ENCODE measurements around the gene CEBPA.

Gene CEBPA

GRCh38 chr19:33269016-33269415, 33.3 kb downstream of the CEBPA start:
- no peak overlapping the region for H3K4me3 ChIP-seq (ENCODE audit: low read depth, low read length)
- TF ChIP-seq CTCF (conservative IDR thresholded peaks at IDR 0.05; ENCODE audit: low read depth, low read length): no peak
- DNase-seq (ENCODE audit: low read depth): no peak

DNA sequence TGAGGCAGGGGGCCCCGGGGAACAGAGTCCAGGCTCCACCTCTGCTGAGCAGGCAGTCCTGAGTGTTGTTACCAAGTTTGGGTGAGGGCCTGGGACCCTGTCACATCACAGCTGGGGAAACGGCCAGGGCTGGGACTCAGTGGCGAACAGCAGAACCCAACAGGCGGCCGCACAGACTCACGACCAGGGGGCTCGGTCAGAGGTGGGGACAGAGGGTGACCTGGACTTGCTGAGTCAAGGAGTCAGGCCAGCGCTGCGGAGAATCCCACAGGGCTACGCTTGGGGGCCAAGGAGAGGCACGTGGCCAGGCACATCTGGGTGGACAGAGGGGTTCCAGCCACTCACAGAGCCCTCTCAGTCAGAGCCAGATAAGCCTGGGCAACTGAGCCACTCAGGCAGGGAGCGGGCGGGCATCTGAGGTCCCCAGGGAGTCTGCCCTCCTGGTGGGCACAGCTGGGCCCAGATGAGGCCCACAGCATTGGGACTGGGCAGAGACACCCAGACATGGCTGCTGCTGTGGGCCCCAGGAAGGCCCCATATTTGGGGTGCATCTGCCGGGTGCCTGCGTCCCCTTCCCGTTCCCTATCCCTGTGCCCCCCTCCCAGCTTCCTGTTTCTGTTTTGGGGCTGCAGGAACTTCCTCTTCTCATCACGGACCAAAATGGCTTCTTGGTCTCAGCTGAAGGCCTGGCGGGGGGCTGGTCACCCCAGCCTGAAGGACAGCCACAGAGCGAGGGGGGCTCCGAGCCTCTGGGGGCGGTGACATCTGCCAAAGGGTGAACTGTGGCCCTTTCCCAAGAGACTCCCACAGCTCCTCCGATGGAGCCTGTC, 34.0 kb downstream of the CEBPA start:
- no peak for TF ChIP-seq CTCF (conservative IDR thresholded peaks at IDR 0.05; ENCODE audit: low read depth, low read length)
- DNase-seq (ENCODE audit: low read depth): no peak
- no peak overlapping the region for H3K4me3 ChIP-seq (ENCODE audit: low read depth, low read length)

DNA sequence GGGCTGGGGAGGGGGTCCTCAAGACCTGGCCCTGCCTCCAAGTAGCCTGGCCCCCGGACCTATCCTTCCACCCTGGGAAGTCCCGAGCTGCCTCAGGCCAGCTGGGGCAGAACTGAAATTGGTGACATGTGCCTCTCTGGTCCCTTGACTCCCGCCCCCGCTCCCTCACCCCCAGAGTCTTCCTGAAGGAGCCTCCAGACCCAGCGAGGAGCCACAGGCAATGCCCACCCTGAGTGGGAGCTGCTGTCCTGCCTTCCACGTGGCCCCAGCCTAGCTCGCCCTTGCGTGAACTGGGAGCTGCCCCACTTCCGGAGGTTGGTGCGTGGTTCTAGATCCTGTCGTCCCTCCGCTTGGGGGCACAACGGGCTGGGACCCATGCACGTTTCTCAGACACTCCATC, 34.6 kb downstream of the CEBPA start:
- no peak for TF ChIP-seq CTCF (conservative IDR thresholded peaks at IDR 0.05; ENCODE audit: low read depth, low read length)
- DNase-seq (ENCODE audit: low read depth): no peak

GRCh38 chr19:33266974-33267484, 35.3 kb downstream of the CEBPA start:
- no peak for TF ChIP-seq CTCF (conservative IDR thresholded peaks at IDR 0.05; ENCODE audit: low read depth, low read length)
- no peak for DNase-seq (ENCODE audit: low read depth)
- no peak overlapping the region for H3K4me3 ChIP-seq (ENCODE audit: low read depth, low read length)

More for the DNA sequence above, 34.6 kb downstream of the CEBPA start:
- H3K4me3 ChIP-seq (ENCODE audit: low read depth, low read length): no peak overlapping the region

DNA sequence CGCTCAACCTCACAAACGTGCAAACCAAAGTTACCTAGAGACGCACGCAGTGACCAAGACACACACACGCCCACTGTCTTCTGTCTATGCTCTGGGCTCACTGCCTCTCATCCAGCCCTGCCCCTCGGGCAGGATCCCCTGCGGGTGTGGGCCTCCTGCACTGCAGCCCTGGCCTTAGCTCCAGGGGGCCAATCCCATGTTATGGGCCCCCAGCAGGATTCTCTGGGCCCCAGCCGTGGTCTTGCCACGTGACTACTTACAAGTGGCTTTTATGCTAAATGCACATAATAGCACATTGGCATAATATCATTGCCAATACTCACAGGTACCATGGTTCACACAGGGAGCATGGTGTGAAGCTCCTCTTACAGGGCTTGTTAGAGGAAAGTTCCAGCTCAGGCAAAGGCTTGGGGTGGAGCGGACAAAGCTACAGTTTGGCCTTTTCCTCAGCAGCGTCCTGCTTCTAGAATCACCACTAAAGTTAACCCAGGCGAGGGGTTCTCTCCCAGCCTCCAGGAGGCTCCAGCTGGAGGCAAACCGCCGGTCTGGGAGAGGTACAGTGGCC, 37.4 kb downstream of the CEBPA start:
- TF ChIP-seq CTCF (conservative IDR thresholded peaks at IDR 0.05; ENCODE audit: low read depth, low read length): no peak
- no peak overlapping the region for H3K4me3 ChIP-seq (ENCODE audit: low read depth, low read length)
- no peak for DNase-seq (ENCODE audit: low read depth)

DNA sequence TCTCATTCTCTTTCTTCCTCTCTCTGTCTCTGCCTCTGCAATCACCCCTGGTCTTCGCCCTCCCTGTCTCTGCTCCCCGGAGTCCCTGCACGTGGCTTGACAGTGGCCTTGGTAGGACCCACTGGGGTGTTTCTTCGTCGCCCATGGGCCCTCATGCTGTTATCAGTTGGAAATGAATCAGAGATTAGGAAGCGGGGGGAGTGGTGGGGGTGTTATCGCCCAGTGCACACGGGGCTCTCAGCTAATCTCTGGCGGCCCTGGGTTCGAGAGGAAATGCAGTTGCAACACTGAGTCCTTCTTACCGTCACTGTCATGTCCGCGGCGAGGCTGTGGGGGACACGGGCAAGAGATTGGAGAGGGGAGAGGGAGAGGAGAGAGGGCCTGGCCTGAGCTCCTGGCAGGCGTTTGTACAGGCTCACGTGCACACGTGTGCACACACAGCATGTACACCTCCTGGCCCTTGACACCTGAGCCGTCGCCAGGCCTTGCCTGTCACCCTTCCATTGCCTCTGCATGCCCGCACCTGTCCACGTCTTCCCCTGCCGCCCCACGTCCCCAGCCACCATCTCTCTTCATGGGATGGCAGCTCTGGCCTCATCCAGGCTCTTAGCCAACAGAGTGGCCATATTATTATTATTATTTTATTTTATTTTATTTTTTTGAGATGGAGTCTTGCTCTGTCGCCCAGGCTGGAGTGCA, 38.9 kb downstream of the CEBPA start:
- no peak for DNase-seq (ENCODE audit: low read depth)
- no peak for TF ChIP-seq CTCF (conservative IDR thresholded peaks at IDR 0.05; ENCODE audit: low read depth, low read length)
- H3K4me3 ChIP-seq (ENCODE audit: low read depth, low read length): no peak overlapping the region
